Measurements from ENCODE around the gene RNF182.

RNF182 gene

GRCh38 chr6:13919861-13920260 lies 4.9 kb upstream of the RNF182 start:
- Histone ChIP-seq H3K27ac (ENCODE audit: low read length) (no peak overlapping the region), H3K36me3 (ENCODE audit: control insufficient read depth, low read depth, low read length) (no peaks in the 10 kb centered on the region), H3K4me1 (ENCODE audit: control insufficient read depth, low read depth, low read length) (peaks cover 8% of the 10 kb centered on the region), H3K9ac (ENCODE audit: low read length) (no peak overlapping the region), H3K9me3 (ENCODE audit: control insufficient read depth, low read depth, low read length) (no peaks in the 10 kb centered on the region), H3K4me3 (ENCODE audit: low read length) (no peak overlapping the region), H3K27me3 (ENCODE audit: control insufficient read depth, insufficient read depth, low read length) (peaks cover 16% of the 10 kb centered on the region)

- no peaks in the 10 kb centered on the region for H3K36me3 ChIP-seq (ENCODE audit: control insufficient read depth, low read depth, low read length)
- no peaks in the 10 kb centered on the region for H3K9me3 ChIP-seq (ENCODE audit: control insufficient read depth, low read depth, low read length)
- H3K27ac ChIP-seq (ENCODE audit: low read length) = no peak overlapping the region
- peaks cover 21% of the 10 kb centered on the region for H3K27me3 ChIP-seq (ENCODE audit: control insufficient read depth, insufficient read depth, low read length)
- H3K9ac ChIP-seq (ENCODE audit: low read length) = no peak overlapping the region
- peaks cover 4% of the 10 kb centered on the region for H3K4me1 ChIP-seq (ENCODE audit: control insufficient read depth, low read depth, low read length)
- H3K4me3 ChIP-seq (ENCODE audit: low read length) = no peak overlapping the region
Observed at GRCh38 chr6:13920552-13920951, 4.2 kb upstream of the RNF182 start.

GRCh38 chr6:13922750-13923149 lies 2.0 kb upstream of the RNF182 start:
- Histone ChIP-seq H3K9ac (ENCODE audit: low read length) (no peak overlapping the region), H3K27ac (ENCODE audit: low read length) (no peak overlapping the region), H3K4me1 (ENCODE audit: control insufficient read depth, low read depth, low read length) (peaks cover 9% of the 10 kb centered on the region), H3K4me3 (ENCODE audit: low read length) (no peak overlapping the region), H3K9me3 (ENCODE audit: control insufficient read depth, low read depth, low read length) (no peaks in the 10 kb centered on the region), H3K27me3 (ENCODE audit: control insufficient read depth, insufficient read depth, low read length) (peaks cover 40% of the 10 kb centered on the region), H3K36me3 (ENCODE audit: control insufficient read depth, low read depth, low read length) (no peaks in the 10 kb centered on the region)

GRCh38 chr6:13923527-13924145 lies 1.1 kb upstream of the RNF182 start:
- H3K36me3 ChIP-seq (ENCODE audit: control insufficient read depth, low read depth, low read length) = no peaks in the 10 kb centered on the region
- peak overlapping the region; percentile 91 for H3K4me3 ChIP-seq (ENCODE audit: low read length)
- no peak overlapping the region for H3K27ac ChIP-seq (ENCODE audit: low read length)
- peak overlapping the region; percentile 43 for H3K9ac ChIP-seq (ENCODE audit: low read length)
- peaks cover 12% of the 10 kb centered on the region for H3K4me1 ChIP-seq (ENCODE audit: control insufficient read depth, low read depth, low read length)
- peaks cover 40% of the 10 kb centered on the region for H3K27me3 ChIP-seq (ENCODE audit: control insufficient read depth, insufficient read depth, low read length)
- no peaks in the 10 kb centered on the region for H3K9me3 ChIP-seq (ENCODE audit: control insufficient read depth, low read depth, low read length)

GRCh38 chr6:13924146-13924948 lies 405 bp upstream of the RNF182 start:
- peaks cover 40% of the 10 kb centered on the region for H3K27me3 ChIP-seq (ENCODE audit: control insufficient read depth, insufficient read depth, low read length)
- H3K36me3 ChIP-seq (ENCODE audit: control insufficient read depth, low read depth, low read length) = no peaks in the 10 kb centered on the region
- peaks cover 14% of the 10 kb centered on the region for H3K4me1 ChIP-seq (ENCODE audit: control insufficient read depth, low read depth, low read length)
- peak overlapping the region; percentile 91 for H3K4me3 ChIP-seq (ENCODE audit: low read length)
- H3K9ac ChIP-seq (ENCODE audit: low read length) = peak overlapping the region; percentile 43
- no peaks in the 10 kb centered on the region for H3K9me3 ChIP-seq (ENCODE audit: control insufficient read depth, low read depth, low read length)
- H3K27ac ChIP-seq (ENCODE audit: low read length) = no peak overlapping the region

GRCh38 chr6:13926378-13926777 lies 1.6 kb downstream of the RNF182 start:
- Histone ChIP-seq H3K9ac (ENCODE audit: low read length) (no peak overlapping the region), H3K9me3 (ENCODE audit: control insufficient read depth, low read depth, low read length) (no peaks in the 10 kb centered on the region), H3K27me3 (ENCODE audit: control insufficient read depth, insufficient read depth, low read length) (peaks cover 40% of the 10 kb centered on the region), H3K4me1 (ENCODE audit: control insufficient read depth, low read depth, low read length) (peaks cover 22% of the 10 kb centered on the region), H3K36me3 (ENCODE audit: control insufficient read depth, low read depth, low read length) (no peaks in the 10 kb centered on the region), H3K27ac (ENCODE audit: low read length) (no peak overlapping the region), H3K4me3 (ENCODE audit: low read length) (no peak overlapping the region)

GRCh38 chr6:13927203-13927602 lies 2.5 kb downstream of the RNF182 start:
- Histone ChIP-seq H3K27me3 (ENCODE audit: control insufficient read depth, insufficient read depth, low read length) (peaks cover 40% of the 10 kb centered on the region), H3K9ac (ENCODE audit: low read length) (no peak overlapping the region), H3K27ac (ENCODE audit: low read length) (no peak overlapping the region), H3K4me3 (ENCODE audit: low read length) (no peak overlapping the region), H3K4me1 (ENCODE audit: control insufficient read depth, low read depth, low read length) (peaks cover 22% of the 10 kb centered on the region), H3K9me3 (ENCODE audit: control insufficient read depth, low read depth, low read length) (no peaks in the 10 kb centered on the region), H3K36me3 (ENCODE audit: control insufficient read depth, low read depth, low read length) (no peaks in the 10 kb centered on the region)

- Histone ChIP-seq H3K36me3 (ENCODE audit: control insufficient read depth, low read depth, low read length) (no peaks in the 10 kb centered on the region), H3K9ac (ENCODE audit: low read length) (no peak overlapping the region), H3K27ac (ENCODE audit: low read length) (no peak overlapping the region), H3K4me1 (ENCODE audit: control insufficient read depth, low read depth, low read length) (peaks cover 22% of the 10 kb centered on the region), H3K27me3 (ENCODE audit: control insufficient read depth, insufficient read depth, low read length) (peaks cover 24% of the 10 kb centered on the region), H3K4me3 (ENCODE audit: low read length) (no peak overlapping the region), H3K9me3 (ENCODE audit: control insufficient read depth, low read depth, low read length) (no peaks in the 10 kb centered on the region)
Observed at GRCh38 chr6:13929196-13929595, 4.4 kb downstream of the RNF182 start.

GRCh38 chr6:13931797-13932402 lies 7.1 kb downstream of the RNF182 start:
- Histone ChIP-seq H3K9me3 (ENCODE audit: control insufficient read depth, low read depth, low read length) (no peaks in the 10 kb centered on the region), H3K9ac (ENCODE audit: low read length) (no peak overlapping the region), H3K36me3 (ENCODE audit: control insufficient read depth, low read depth, low read length) (no peaks in the 10 kb centered on the region), H3K27ac (ENCODE audit: low read length) (no peak overlapping the region), H3K4me1 (ENCODE audit: control insufficient read depth, low read depth, low read length) (peaks cover 21% of the 10 kb centered on the region), H3K4me3 (ENCODE audit: low read length) (no peak overlapping the region), H3K27me3 (ENCODE audit: control insufficient read depth, insufficient read depth, low read length) (peaks cover 5% of the 10 kb centered on the region)

- no peak overlapping the region for H3K27ac ChIP-seq (ENCODE audit: low read length)
- H3K36me3 ChIP-seq (ENCODE audit: control insufficient read depth, low read depth, low read length) = no peaks in the 10 kb centered on the region
- H3K9me3 ChIP-seq (ENCODE audit: control insufficient read depth, low read depth, low read length) = no peaks in the 10 kb centered on the region
- peaks cover 12% of the 10 kb centered on the region for H3K4me1 ChIP-seq (ENCODE audit: control insufficient read depth, low read depth, low read length)
- H3K9ac ChIP-seq (ENCODE audit: low read length) = no peak overlapping the region
- H3K4me3 ChIP-seq (ENCODE audit: low read length) = no peak overlapping the region
- H3K27me3 ChIP-seq (ENCODE audit: control insufficient read depth, insufficient read depth, low read length) = no peaks in the 10 kb centered on the region
Observed at GRCh38 chr6:13932785-13933184, 8.0 kb downstream of the RNF182 start.

GRCh38 chr6:13934721-13935120 lies 10.0 kb downstream of the RNF182 start:
- H3K9ac ChIP-seq (ENCODE audit: low read length) = no peak overlapping the region
- H3K36me3 ChIP-seq (ENCODE audit: control insufficient read depth, low read depth, low read length) = no peaks in the 10 kb centered on the region
- no peak overlapping the region for H3K4me3 ChIP-seq (ENCODE audit: low read length)
- no peak overlapping the region for H3K27ac ChIP-seq (ENCODE audit: low read length)
- H3K4me1 ChIP-seq (ENCODE audit: control insufficient read depth, low read depth, low read length) = peaks cover 8% of the 10 kb centered on the region
- no peaks in the 10 kb centered on the region for H3K9me3 ChIP-seq (ENCODE audit: control insufficient read depth, low read depth, low read length)
- no peaks in the 10 kb centered on the region for H3K27me3 ChIP-seq (ENCODE audit: control insufficient read depth, insufficient read depth, low read length)

Data from iPS-18a (cell line).